CD4-positive, CD25-positive, alpha-beta regulatory T cell (primary cell): Measurements from ENCODE around the gene ENTREP1. TPM values are rescaled to one million over a fixed set of nuclear protein-coding genes. Genes with fewer than 3 reads are reported as not detected.
"Not testable (repeated sequence)": the region's sequence is repeated elsewhere in the genome, so short reads cannot be mapped to it uniquely, and the experiment has no call there.

Experiments
- ATAC-seq, 2 donors: fragments of 150-1000 bp; cut with Tn5 transposase; one replicate each; pipeline ENCODE4 v1.10.0; 2021; ENCODE audit warnings: low read depth in 2 of 2, moderate number of reproducible peaks in 2 of 2, moderate library complexity in 1 of 2
- DNase-seq, 3 donors: peaks; one replicate each; pipeline versions ENCODE4 v3.0.0 to v3.0.0-alpha.2; 2012 to 2022; ENCODE audit warnings: mixed read lengths in 1 of 3
- H3K27ac ChIP-seq: one replicate; pipeline ENCODE4 v1.7.0; 2013; ENCODE audit warnings: mild to moderate bottlenecking, low read length; ENCODE audit not compliant: insufficient read depth, poor library complexity, severe bottlenecking
- H3K27me3 ChIP-seq: one replicate; pipeline ENCODE4 v1.7.0; 2013; ENCODE audit warnings: low read length; ENCODE audit not compliant: control insufficient read depth, insufficient read depth
- H3K36me3 ChIP-seq: one replicate; pipeline ENCODE4 v1.7.0; 2013; ENCODE audit warnings: mild to moderate bottlenecking, low read length, moderate library complexity; ENCODE audit not compliant: control insufficient read depth, insufficient read depth
- H3K4me1 ChIP-seq: 2 replicates; pipeline ENCODE4 v1.7.0; 2013; ENCODE audit warnings: mild to moderate bottlenecking, low read length; ENCODE audit not compliant: insufficient read depth, control insufficient read depth, poor library complexity, severe bottlenecking
- H3K4me3 ChIP-seq: one replicate; pipeline ENCODE4 v1.7.0; 2013; ENCODE audit warnings: low read depth, mild to moderate bottlenecking, low read length, moderate library complexity
- H3K9me3 ChIP-seq, 2 experiments: 1 replicate in 1 of 2; 2 replicates in 1 of 2; pipeline ENCODE4 v1.7.0; 2013; ENCODE audit warnings: low read length in 2 of 2, mild to moderate bottlenecking in 1 of 2, moderate library complexity in 1 of 2; ENCODE audit not compliant: control insufficient read depth in 2 of 2
- H3K27ac Mint-ChIP-seq, 3 donors: one replicate each; pipeline ENCODE4 v1.8.0; 2020 to 2022; ENCODE audit warnings: mild to moderate bottlenecking in 3 of 3, mixed read lengths in 3 of 3, moderate library complexity in 2 of 3
- H3K27me3 Mint-ChIP-seq: one replicate; pipeline ENCODE4 v1.8.0; 2022; ENCODE audit warnings: mild to moderate bottlenecking, mixed read lengths
- H3K36me3 Mint-ChIP-seq: one replicate; pipeline ENCODE4 v1.8.0; 2020; ENCODE audit warnings: mixed read lengths
- H3K4me1 Mint-ChIP-seq, 4 donors: one replicate each; pipeline ENCODE4 v1.8.0; 2020 to 2022; ENCODE audit warnings: mixed read lengths in 4 of 4, mild to moderate bottlenecking in 1 of 4
- H3K4me3 Mint-ChIP-seq, 4 donors: one replicate each; pipeline ENCODE4 v1.8.0; 2020 to 2022; ENCODE audit warnings: mild to moderate bottlenecking in 4 of 4, mixed read lengths in 4 of 4, moderate library complexity in 3 of 4
- H3K9me3 Mint-ChIP-seq, 7 donors: one replicate each; pipeline ENCODE4 v1.8.0; 2020 to 2022; ENCODE audit warnings: mixed read lengths in 7 of 7, mild to moderate bottlenecking in 3 of 7, moderate library complexity in 2 of 7
- polyA plus RNA-seq, 4 donors: library from polyadenylated mRNA; unstranded; fragments of 300-500 nt; fragmentation: Illumina TruSeq; gene quantifications; one replicate each; pipeline ENCODE4 v1.2.3, GENCODE V29; 2021
- total RNA-seq: library from RNA; stranded (reverse); gene quantifications from one replicate; pipeline ENCODE4 v1.2.3, GENCODE V29; 2022

The ENTREP1 gene
- total and polyA plus RNA-seq, 5 donors from 2014 or later: not detected

DNA sequence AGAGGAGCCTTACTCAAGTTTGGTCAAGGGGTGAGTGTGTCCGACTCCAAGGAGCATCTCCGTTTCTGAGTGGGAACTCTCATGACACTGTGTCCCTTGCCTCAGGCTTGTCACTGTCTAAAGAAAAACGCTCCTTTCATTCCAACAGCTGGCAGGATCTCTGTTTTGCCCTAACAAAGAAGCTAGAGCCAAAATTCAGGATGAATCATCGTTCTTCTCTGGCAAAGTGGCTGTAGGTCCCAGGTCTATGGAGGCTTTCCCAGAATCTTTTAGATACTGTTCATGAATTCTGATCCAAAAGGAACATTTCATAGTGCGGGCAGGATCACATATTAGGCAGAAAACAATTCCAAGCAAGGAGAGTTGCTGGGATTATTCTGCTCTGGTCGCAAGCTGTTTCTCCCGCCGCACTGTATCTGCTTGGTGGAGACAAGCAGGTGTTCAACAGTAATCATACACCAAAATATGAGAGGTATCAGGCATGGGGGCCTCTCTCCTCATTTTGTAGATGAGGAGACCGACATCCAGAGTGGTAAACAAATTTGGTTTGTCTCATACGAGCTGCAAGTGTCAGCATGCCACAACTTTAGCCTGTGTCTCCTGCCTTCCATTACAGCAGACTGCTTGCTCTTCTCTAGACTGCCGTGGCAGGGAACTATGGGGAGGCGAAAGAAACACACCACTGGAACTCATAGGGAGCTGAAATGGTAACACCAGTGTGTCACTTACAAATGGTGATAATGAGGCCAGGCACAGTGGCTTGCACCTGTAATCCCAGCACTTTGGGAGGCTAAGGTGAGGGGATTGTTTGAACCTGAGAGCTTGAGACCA is 72.6 kb downstream of the ENTREP1 start:
- DNase-seq (no peak), ATAC-seq (no peak)
- Histone ChIP-seq H3K4me1 (no peaks in the 10 kb centered on the region), H3K27ac (no peak overlapping the region), H3K4me3 (no peak overlapping the region), H3K9me3 (no peaks in the 10 kb centered on the region), H3K36me3 (no peaks in the 10 kb centered on the region), H3K27me3 (no peaks in the 10 kb centered on the region)
- peaks cover 0 to 2% (median 0%) of the 10 kb centered on the region in 7 donors for H3K9me3 Mint-ChIP-seq
- no peaks in the 10 kb centered on the region for H3K36me3 Mint-ChIP-seq
- H3K4me1 Mint-ChIP-seq: no peaks in the 10 kb centered on the region
- no peak overlapping the region for H3K27ac Mint-ChIP-seq
- peaks cover 12% of the 10 kb centered on the region for H3K27me3 Mint-ChIP-seq
- no peak overlapping the region for H3K4me3 Mint-ChIP-seq

DNA sequence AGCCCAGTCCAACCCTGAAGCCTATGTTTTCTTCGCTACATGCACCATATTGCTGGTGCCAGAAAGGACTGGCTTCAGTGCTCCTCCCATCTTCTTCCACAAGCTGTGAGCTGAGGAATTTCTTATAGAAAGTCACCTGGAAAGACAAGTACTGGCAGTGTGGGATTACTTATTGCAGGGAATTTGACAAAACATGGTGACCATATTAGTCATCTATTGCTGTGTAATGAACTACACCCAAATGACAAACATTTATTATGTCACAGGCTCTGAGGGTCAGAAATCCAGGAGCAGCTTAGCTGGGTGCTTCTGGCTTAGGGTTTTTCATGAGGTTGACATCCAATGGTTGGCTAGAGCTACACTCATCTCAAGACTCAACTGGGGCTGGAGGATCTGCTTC is 75.5 kb downstream of the ENTREP1 start:
- peaks cover 0 to 2% (median 0%) of the 10 kb centered on the region in 7 donors for H3K9me3 Mint-ChIP-seq

DNA sequence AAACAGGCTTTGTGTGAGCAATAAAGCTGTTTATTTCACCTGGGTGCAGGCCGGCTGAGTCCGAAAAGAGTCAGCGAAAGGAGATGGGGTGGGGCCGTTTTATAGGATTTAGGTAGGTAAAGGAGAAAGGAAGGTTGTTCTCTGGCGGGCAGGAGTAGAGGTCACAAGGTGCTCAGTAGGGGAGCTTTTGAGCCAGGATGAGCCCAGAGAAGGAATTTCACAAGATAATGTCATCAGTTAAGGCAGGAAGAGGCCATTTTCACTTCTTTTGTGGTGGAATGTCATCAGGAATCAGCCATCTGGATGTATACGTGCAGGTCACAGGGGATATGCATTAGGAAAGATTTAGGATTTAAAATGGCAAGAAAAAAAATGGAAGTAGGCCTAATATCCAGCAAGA is 84.9 kb downstream of the ENTREP1 start:
- H3K27ac ChIP-seq, H3K27me3 ChIP-seq, H3K4me3 Mint-ChIP-seq, H3K36me3 ChIP-seq, H3K4me1 ChIP-seq, DNase-seq, ATAC-seq, H3K27me3 Mint-ChIP-seq, H3K9me3 ChIP-seq, H3K9me3 Mint-ChIP-seq, H3K4me1 Mint-ChIP-seq, H3K27ac Mint-ChIP-seq, H3K36me3 Mint-ChIP-seq, H3K4me3 ChIP-seq: not testable (repeated sequence)

More for the DNA sequence above, 75.5 kb downstream of the ENTREP1 start:
- no peak overlapping the region for H3K4me3 Mint-ChIP-seq
- no peaks in the 10 kb centered on the region for H3K27me3 ChIP-seq
- H3K27me3 Mint-ChIP-seq: peaks cover 12% of the 10 kb centered on the region
- ATAC-seq: no peak
- no peak overlapping the region for H3K27ac Mint-ChIP-seq
- no peak for DNase-seq
- H3K36me3 Mint-ChIP-seq: no peaks in the 10 kb centered on the region
- no peak overlapping the region for H3K27ac ChIP-seq
- H3K4me3 ChIP-seq: no peak overlapping the region
- no peaks in the 10 kb centered on the region for H3K36me3 ChIP-seq
- H3K4me1 ChIP-seq: no peaks in the 10 kb centered on the region
- no peaks in the 10 kb centered on the region for H3K9me3 ChIP-seq
- no peaks in the 10 kb centered on the region for H3K4me1 Mint-ChIP-seq

DNA sequence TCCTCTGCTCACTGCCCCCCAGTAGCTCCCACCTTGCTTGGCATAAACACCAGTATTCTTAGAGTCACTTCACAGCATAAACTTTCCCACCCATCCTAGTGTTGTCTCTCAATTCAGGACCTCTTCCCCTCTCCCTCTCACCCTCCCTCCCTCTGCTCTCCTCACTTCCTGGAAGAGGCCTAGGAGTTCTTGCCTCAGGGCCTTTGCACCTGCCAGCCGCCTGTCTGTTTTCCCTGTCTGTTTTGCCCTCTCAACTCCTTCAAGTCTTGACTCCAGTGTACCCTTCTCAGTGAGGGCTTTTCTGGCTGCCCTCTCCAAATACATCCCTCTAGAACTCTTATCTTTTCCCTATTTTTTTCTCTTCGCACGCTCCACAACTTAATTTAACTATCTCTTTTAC is 86.2 kb downstream of the ENTREP1 start:
- peaks cover 4% of the 10 kb centered on the region for H3K27me3 Mint-ChIP-seq
- Histone ChIP-seq H3K9me3 (no peaks in the 10 kb centered on the region), H3K4me1 (no peaks in the 10 kb centered on the region), H3K27ac (no peak overlapping the region), H3K27me3 (no peaks in the 10 kb centered on the region), H3K36me3 (no peaks in the 10 kb centered on the region), H3K4me3 (no peak overlapping the region)
- H3K27ac Mint-ChIP-seq: no peak overlapping the region
- no peaks in the 10 kb centered on the region for H3K4me1 Mint-ChIP-seq
- H3K9me3 Mint-ChIP-seq: peaks cover 0 to 3% (median 0%) of the 10 kb centered on the region in 7 donors
- DNase-seq (no peak), ATAC-seq (no peak)
- no peaks in the 10 kb centered on the region for H3K36me3 Mint-ChIP-seq
- no peak overlapping the region for H3K4me3 Mint-ChIP-seq

DNA sequence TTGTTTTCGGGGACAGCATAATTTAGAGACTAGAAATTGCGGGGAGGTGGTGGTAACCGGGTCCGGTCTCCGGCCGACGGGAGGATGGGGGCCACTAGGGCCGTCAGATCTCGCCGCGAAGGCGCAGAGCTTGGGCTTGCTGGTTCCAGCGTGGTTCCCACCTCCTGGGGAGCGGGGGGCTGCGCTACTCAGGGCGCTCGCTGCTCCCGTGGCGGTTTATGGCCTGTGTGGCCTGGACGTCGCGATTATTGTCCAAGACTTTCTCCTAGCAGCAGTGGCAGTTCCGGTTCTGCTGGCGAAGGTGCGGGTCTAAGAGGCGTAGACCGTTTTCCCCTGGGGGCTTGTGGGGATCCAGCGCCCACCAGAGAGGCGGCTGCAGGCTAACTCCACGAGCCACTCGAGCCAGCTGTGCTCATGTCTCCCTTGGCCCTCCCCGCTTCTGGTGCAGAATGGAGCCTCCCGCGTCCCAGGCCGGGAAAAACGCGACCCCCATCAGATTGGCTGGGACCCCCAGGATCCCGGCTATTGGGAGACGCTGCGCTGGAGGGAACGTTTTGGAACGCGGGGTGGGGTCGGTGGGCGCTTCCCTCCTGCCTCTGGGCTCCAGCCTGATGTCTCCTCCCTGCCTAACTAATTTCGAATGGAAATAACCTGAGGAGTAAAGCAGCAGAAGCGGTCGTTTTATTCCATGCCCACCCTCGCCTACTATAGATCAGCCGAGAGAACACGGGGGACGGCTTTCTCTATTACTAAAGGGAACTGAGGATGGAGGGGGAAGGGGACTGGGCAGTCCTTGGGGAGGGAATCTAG is 87.1 kb downstream of the ENTREP1 start:
- H3K36me3 Mint-ChIP-seq: no peaks in the 10 kb centered on the region
- no peak overlapping the region for H3K27ac Mint-ChIP-seq
- H3K4me1 Mint-ChIP-seq: no peaks in the 10 kb centered on the region
- no peaks in the 10 kb centered on the region for H3K27me3 ChIP-seq
- H3K4me3 Mint-ChIP-seq: no peak overlapping the region
- ATAC-seq: no peak
- H3K9me3 Mint-ChIP-seq: peaks cover 0 to 3% (median 0%) of the 10 kb centered on the region in 7 donors
- no peaks in the 10 kb centered on the region for H3K9me3 ChIP-seq
- H3K4me1 ChIP-seq: no peaks in the 10 kb centered on the region
- peaks cover 4% of the 10 kb centered on the region for H3K27me3 Mint-ChIP-seq
- no peak overlapping the region for H3K27ac ChIP-seq
- DNase-seq: no peak
- no peak overlapping the region for H3K4me3 ChIP-seq
- H3K36me3 ChIP-seq: no peaks in the 10 kb centered on the region

DNA sequence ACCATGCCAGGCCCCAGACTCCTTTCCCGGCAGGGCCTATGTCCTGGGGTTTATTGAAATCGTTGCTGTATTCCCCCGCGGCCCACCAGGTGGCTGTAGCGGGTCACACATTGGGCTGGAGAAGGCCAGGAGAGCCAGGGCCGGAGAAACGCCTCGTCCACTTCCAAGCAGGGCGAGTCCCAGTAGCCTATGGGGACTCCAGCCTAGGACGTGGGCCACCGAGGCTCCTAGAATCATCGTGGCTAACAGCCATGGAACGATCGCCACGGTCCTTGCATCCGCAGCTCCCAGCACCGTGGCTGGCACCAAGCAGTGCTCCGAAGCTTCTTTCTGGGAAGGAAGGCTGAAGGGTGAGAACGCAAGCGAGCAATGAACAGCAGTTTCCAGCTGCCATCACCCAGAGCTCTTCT is 87.7 kb downstream of the ENTREP1 start:
- Histone ChIP-seq H3K27ac (no peak overlapping the region), H3K4me1 (no peaks in the 10 kb centered on the region), H3K27me3 (no peaks in the 10 kb centered on the region), H3K4me3 (no peak overlapping the region), H3K9me3 (no peaks in the 10 kb centered on the region), H3K36me3 (no peaks in the 10 kb centered on the region)
- no peak overlapping the region for H3K4me3 Mint-ChIP-seq
- H3K9me3 Mint-ChIP-seq: peaks cover 0 to 3% (median 0%) of the 10 kb centered on the region in 7 donors
- no peaks in the 10 kb centered on the region for H3K36me3 Mint-ChIP-seq
- DNase-seq: no peak
- no peak overlapping the region for H3K27ac Mint-ChIP-seq
- ATAC-seq: no peak
- H3K27me3 Mint-ChIP-seq: peaks cover 4% of the 10 kb centered on the region
- no peaks in the 10 kb centered on the region for H3K4me1 Mint-ChIP-seq

DNA sequence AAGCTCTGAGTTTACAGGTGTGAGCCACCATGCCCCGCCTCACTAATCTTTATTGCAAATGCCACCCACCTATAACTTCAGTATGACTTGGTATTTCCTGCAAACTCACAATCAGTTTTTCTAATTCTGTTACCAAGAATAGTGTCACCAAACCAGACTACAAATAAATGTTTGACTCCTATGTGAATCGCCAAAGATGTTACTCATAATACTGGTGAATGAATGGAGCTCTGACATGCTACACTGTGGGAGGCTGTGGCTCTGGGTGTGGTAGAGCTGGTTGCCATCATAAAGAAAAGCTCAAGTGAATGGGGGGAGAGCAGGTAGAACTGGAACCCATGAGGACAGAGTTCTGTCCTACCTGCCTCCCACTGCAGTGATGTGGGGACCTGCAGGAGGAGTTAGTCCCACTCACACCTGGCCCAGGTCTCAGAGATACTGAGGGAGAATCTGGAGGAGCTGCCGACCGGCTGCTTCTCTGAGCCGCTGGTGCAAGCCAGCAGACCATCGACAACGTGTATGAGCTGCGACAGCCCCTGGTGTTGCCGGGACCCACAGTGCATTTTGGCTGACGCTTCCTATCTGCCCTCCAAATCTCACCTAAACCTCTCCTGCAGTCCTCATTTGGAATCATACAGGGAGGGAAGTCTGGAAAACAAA is 95.7 kb downstream of the ENTREP1 start:
- H3K4me3 Mint-ChIP-seq: no peak overlapping the region
- Histone ChIP-seq H3K36me3 (no peaks in the 10 kb centered on the region), H3K9me3 (no peaks in the 10 kb centered on the region), H3K4me1 (no peaks in the 10 kb centered on the region), H3K4me3 (no peak overlapping the region), H3K27me3 (peaks cover 2% of the 10 kb centered on the region), H3K27ac (no peak overlapping the region)
- no peak overlapping the region for H3K27ac Mint-ChIP-seq
- ATAC-seq: no peak
- peaks cover 4% of the 10 kb centered on the region for H3K27me3 Mint-ChIP-seq
- H3K36me3 Mint-ChIP-seq: no peaks in the 10 kb centered on the region
- no peaks in the 10 kb centered on the region for H3K4me1 Mint-ChIP-seq
- DNase-seq: no peak
- H3K9me3 Mint-ChIP-seq: peaks cover 0 to 2% (median 0%) of the 10 kb centered on the region in 7 donors
